Stimulated activated CD8-positive, alpha-beta memory T cell treated with anti-CD3 and anti-CD28 coated beads, Interleukin-15, amount 100 ng/mL, for 1 hour (primary cell): ENCODE measurements around the gene SERINC5.
"Not testable (repeated sequence)": the region's sequence is repeated elsewhere in the genome, so short reads cannot be mapped to it uniquely, and the experiment has no call there.

Experiments
- DNase-seq: peaks from one replicate; pipeline ENCODE4 v3.0.0-alpha.2; 2020; ENCODE audit warnings: low read depth

SERINC5 gene

GRCh38 chr5:80227979-80228596, 27.8 kb downstream of the SERINC5 start:
- no peak for DNase-seq

- DNase-seq, result no peak
These were observed 29.9 kb downstream of the SERINC5 start for GRCh38 chr5:80225934-80226326.

- no peak for DNase-seq
These were observed 30.5 kb downstream of the SERINC5 start for GRCh38 chr5:80225189-80225933.

GRCh38 chr5:80223561-80223960, 32.3 kb downstream of the SERINC5 start:
- DNase-seq, result no peak

GRCh38 chr5:80220245-80220897, 35.5 kb downstream of the SERINC5 start:
- DNase-seq, result no peak

- no peak for DNase-seq
These were observed 36.5 kb downstream of the SERINC5 start for GRCh38 chr5:80219391-80219790.

- no peak for DNase-seq
These were observed 38.2 kb downstream of the SERINC5 start for GRCh38 chr5:80217667-80218066.

GRCh38 chr5:80216753-80217596, 38.9 kb downstream of the SERINC5 start:
- no peak for DNase-seq

GRCh38 chr5:80216096-80216495, 39.8 kb downstream of the SERINC5 start:
- no peak for DNase-seq

GRCh38 chr5:80215523-80215922, 40.3 kb downstream of the SERINC5 start:
- DNase-seq, result no peak

- no peak for DNase-seq
These were observed 42.4 kb downstream of the SERINC5 start for GRCh38 chr5:80213466-80213865.

- no peak for DNase-seq
These were observed 43.6 kb downstream of the SERINC5 start for GRCh38 chr5:80212171-80212667.

GRCh38 chr5:80211327-80211726, 44.5 kb downstream of the SERINC5 start:
- DNase-seq, result no peak

GRCh38 chr5:80210014-80210413, 45.8 kb downstream of the SERINC5 start:
- no peak for DNase-seq

GRCh38 chr5:80208381-80208780, 47.5 kb downstream of the SERINC5 start:
- no peak for DNase-seq

- DNase-seq, result no peak
These were observed 48.0 kb downstream of the SERINC5 start for GRCh38 chr5:80207832-80208231.

- no peak for DNase-seq
These were observed 49.6 kb downstream of the SERINC5 start for GRCh38 chr5:80206282-80206681.

GRCh38 chr5:80205846-80206245, 50.0 kb downstream of the SERINC5 start:
- DNase-seq, result no peak

- no peak for DNase-seq
These were observed 50.8 kb downstream of the SERINC5 start for GRCh38 chr5:80204808-80205614.

GRCh38 chr5:80201763-80202162, 54.1 kb downstream of the SERINC5 start:
- DNase-seq, result not testable (repeated sequence)

GRCh38 chr5:80198920-80199319, 56.9 kb downstream of the SERINC5 start:
- DNase-seq, result no peak
